CD4-positive, alpha-beta T cell treated with Interleukin-21 for 1 hour (primary cell): ENCODE measurements around the gene TAT.
"Not testable (repeated sequence)": the region's sequence is repeated elsewhere in the genome, so short reads cannot be mapped to it uniquely, and the experiment has no call there.

Source experiments
- DNase-seq: peaks from one replicate; pipeline ENCODE4 v3.0.0-alpha.2; 2020

TAT gene

GRCh38 chr16:71584543-71585317 lies 7.8 kb upstream of the TAT start:
- DNase-seq, result no peak

GRCh38 chr16:71582553-71582848 lies 5.6 kb upstream of the TAT start:
- DNase-seq, result not testable (repeated sequence)

- no peak for DNase-seq
These were observed 2.2 kb downstream of the TAT start for GRCh38 chr16:71574702-71575101.

GRCh38 chr16:71573387-71574094 lies 3.4 kb downstream of the TAT start:
- no peak for DNase-seq

GRCh38 chr16:71572497-71573116 lies 4.3 kb downstream of the TAT start:
- no peak for DNase-seq

GRCh38 chr16:71570144-71570543 lies 6.7 kb downstream of the TAT start:
- DNase-seq, result no peak

- DNase-seq, result no peak
These were observed 7.3 kb downstream of the TAT start for GRCh38 chr16:71569621-71570020.

- DNase-seq, result no peak
These were observed 8.3 kb downstream of the TAT start for GRCh38 chr16:71568551-71568950.

- DNase-seq, result no peak
These were observed 9.0 kb downstream of the TAT start for GRCh38 chr16:71567931-71568330.

- DNase-seq, result no peak
These were observed 10.8 kb downstream of the TAT start for GRCh38 chr16:71565812-71566700.

GRCh38 chr16:71564335-71564967 lies 12.4 kb downstream of the TAT start:
- DNase-seq, result peak; percentile 2

GRCh38 chr16:71562552-71562951 lies 14.3 kb downstream of the TAT start:
- DNase-seq, result no peak

GRCh38 chr16:71561886-71562285 lies 15.0 kb downstream of the TAT start:
- not testable (repeated sequence) for DNase-seq

GRCh38 chr16:71559855-71560254 lies 17.0 kb downstream of the TAT start:
- no peak for DNase-seq

- no peak for DNase-seq
These were observed 18.8 kb downstream of the TAT start for GRCh38 chr16:71557954-71558582.

GRCh38 chr16:71557299-71557698 lies 19.6 kb downstream of the TAT start:
- DNase-seq, result no peak

- no peak for DNase-seq
These were observed 21.5 kb downstream of the TAT start for GRCh38 chr16:71555230-71555891.

- DNase-seq, result no peak
These were observed 24.0 kb downstream of the TAT start for GRCh38 chr16:71552698-71553503.

- no peak for DNase-seq
These were observed 29.7 kb downstream of the TAT start for GRCh38 chr16:71547168-71547567.

GRCh38 chr16:71542377-71542776 lies 34.5 kb downstream of the TAT start:
- peak; percentile 58 for DNase-seq

- peak; percentile 29 for DNase-seq
These were observed 39.2 kb downstream of the TAT start for GRCh38 chr16:71537643-71538042.
